SW480 (cell line): ENCODE results near the gene GATA5.

Source experiments
- DNase-seq: peaks from one replicate; pipeline ENCODE4 v3.0.0-alpha.2; 2016; ENCODE audit warnings: low spot score

Gene GATA5, protein sequence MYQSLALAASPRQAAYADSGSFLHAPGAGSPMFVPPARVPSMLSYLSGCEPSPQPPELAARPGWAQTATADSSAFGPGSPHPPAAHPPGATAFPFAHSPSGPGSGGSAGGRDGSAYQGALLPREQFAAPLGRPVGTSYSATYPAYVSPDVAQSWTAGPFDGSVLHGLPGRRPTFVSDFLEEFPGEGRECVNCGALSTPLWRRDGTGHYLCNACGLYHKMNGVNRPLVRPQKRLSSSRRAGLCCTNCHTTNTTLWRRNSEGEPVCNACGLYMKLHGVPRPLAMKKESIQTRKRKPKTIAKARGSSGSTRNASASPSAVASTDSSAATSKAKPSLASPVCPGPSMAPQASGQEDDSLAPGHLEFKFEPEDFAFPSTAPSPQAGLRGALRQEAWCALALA

GRCh38 chr20:62475772-62476055 lies at the start of gene GATA5:
Gene GATA5 (minus strand): TSS chr20:62475995. CDS start chr20:62475521, 474 bp downstream.
- no peak for DNase-seq

DNA sequence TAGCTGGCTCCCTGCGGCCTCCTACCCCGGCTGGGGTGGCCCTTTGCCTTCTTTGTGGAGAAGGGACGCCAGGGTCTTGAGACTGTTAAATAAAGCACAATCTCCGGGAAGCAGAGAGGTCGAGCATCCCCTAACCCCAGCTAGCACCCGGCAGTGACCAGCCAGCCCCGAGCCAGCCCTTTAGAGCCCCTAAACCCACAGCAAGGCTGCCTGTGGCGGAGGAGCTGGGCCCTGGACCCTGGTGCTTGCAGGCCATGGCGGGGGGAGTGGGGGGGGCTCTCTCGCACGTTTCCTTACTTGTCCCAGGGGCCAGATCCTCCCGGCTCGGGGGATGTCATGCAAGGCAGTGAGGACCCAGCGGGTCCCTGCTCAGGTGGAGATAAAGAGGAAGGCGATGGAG lies 49.2 kb upstream of the GATA5 start:
- no peak for DNase-seq

DNA sequence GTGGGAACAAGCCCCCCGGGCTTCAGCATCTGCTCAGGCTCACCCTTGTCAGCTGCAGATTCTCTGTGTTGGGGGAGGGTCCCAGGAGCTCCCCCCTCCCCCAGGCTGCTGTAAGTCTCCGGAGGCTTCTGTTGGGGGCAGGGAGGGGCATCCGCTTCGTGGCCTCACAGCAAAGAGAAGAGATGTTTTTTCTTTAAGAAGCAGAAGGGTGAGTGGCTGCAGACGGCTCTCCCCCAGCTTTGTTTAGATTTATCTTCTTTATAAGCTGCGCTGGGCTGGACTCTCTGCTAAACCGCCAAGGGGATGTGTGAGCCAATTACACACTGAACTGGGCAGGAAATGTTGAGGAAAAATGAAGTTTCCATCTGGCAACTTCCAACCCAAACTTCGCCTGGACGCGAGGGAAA lies 48.7 kb upstream of the GATA5 start:
- DNase-seq, result peak; percentile 23

DNA sequence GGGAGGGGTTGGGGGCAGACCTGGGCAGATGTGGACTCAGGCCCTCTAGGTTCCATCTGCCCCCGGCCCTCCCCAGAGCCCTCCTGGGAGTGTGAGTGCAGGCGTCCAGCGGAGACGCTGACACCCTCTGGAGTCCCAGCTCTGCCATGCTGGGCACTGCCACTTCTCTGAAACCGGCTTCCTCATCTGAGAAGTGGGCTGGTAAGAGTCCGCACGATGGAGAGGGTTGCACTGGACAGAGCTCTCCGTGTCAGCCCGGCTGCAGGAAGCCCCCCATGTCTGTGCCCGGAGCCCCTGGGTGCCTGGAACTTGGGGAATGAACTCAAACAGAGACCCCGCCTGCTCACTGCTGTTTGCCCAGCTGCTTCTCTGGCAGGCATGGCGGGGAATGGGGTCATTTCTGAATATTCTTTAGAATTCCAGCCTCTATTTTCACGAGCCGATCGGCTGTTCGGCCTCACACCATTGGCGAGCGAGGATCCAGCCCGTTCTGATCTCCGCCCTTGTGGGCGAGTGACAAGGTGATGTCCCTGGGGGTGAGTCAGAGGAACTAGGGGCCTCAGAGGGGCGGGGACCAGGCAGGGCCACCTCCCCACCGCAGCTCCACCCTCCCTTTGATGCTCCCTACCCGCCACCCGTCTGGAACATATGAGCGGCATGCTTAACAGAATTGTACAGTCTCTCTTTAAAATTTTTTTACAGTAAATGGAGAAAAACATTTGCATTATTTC lies 47.8 kb upstream of the GATA5 start:
- peak; percentile 98 for DNase-seq

DNA sequence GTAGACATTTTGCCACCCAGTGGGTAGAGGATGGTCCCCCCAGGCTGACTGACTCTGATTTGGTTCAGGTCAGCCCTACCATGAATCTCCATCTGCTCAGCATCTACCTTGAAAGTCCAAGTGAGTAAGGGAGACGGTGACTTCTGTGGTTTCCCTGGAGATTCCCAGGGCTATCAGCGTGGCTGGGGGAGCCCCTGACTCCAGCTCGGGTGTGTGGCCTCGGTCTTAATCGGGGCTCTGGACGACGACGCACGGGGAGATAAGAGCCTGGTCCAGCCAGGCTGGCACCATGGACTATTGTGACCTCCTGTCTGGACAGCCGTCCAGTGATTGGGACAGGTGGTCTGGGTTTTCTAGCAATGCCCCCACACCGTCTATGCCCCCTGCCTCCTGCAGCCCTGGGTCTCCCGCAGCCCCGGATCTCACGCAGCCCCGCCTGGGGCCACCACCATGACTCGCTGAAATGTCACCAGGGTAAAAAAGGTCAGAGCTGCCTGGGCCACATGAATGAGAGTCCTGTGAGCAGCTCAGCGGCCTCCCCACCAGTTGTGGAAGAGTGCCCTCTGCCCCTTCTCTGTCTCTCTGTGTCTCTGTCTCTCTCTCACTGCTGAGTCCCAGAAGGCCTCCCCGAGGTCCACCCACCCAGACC lies 47.1 kb upstream of the GATA5 start:
- DNase-seq, result no peak

DNA sequence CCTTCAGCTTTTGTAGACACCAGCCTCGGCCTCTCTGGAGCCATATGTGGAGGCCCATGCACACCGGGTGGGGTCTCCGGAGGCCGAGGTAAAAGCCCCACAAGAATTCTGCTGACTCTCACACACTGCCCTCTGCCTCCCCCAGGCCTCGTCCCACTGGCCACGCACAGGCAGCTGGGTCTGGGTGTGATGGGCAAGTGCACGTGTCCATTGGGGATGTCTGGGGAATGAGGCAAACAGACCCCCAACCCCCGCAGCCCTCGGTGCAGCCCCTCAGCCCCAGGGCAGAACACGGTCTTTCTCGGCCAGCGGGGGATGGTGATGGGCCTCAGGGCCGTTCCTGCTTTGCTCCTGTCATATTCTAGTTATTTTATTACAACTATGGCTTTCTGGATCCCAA lies 44.0 kb upstream of the GATA5 start:
- no peak for DNase-seq

DNA sequence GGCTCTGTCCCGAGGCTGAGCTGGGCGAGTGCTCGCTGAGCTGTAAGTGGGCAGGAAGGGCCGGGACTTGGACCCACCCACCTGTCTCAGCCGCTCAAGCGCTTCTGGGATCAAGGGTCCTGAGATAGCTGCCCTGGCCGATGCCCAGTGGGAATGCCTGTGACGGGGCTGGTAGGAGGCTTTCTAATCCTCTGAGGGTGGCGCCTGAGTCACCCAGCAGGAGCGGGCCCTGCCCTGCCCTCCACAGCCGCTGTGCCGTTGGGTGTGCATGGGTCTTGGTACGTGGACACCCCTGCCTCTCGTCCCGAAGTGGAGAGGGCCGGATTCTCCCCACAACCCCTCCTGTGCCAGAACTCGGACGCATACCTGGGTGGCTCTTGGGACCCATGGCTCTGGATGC lies 43.1 kb upstream of the GATA5 start:
- DNase-seq, result peak; percentile 42

- DNase-seq, result no peak
These were observed 42.3 kb upstream of the GATA5 start for GRCh38 chr20:62517901-62518610.

- DNase-seq, result no peak
These were observed 41.4 kb upstream of the GATA5 start for GRCh38 chr20:62517168-62517567.

DNA sequence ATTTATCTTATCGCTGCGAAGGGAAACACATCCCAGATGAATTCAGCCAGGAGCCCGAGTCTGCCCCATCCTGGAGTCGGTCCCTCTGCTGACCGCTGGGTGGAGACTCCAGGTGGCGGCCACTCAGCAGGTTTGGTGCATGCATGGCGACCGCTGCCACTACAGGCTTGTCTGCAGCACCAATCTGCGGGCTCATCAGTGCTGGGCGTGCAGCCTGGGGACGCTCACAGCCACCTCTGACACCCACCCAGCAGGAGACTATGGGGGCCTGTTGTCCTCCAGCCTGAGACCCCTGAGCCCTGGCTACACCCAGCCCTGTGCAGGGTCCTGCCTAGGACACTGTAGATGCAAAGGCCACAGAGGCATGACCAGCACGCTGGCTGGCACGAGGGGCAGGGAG lies 40.5 kb upstream of the GATA5 start:
- DNase-seq, result no peak

GRCh38 chr20:62515826-62516225 lies 40.0 kb upstream of the GATA5 start:
- no peak for DNase-seq

DNA sequence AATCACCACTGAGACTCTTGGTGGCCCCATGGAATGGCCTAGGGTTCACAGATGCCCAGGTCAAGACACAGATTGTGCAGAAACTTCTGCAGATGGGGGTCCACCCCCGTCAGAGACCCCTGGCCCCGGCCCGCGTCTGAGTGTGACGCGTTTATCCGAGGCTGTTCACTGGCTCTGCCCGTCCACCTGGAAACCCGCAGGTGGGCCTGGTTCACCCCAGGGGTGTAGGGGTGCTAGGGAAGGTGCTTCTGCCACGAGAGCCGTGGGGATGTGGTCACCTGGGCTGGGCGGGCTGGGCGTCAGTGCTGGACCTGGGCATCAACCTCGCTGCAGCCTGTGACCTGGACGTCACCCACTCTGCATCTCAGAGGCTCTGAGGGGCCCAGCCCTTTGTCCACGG lies 39.5 kb upstream of the GATA5 start:
- DNase-seq, result no peak

DNA sequence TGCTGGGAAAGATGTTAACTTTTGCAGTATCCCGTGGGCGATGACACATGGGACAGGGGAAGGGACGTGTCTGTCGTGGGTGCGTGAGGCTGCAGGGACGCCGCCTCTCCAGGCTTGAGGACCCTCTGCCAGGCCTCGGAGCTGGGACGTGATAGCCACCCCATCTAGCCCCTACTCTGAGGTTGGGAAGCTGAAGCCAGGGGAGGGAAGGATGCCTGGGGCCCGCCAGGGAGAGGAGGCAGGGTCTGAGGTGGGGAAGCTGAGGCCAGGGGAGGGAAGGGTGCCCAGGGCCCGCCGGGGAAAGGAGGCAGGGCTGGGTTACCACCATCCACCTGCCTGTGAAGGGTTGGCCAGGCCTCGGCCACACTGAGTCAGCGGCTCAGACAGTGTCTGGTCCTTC lies 38.2 kb upstream of the GATA5 start:
- no peak for DNase-seq

DNA sequence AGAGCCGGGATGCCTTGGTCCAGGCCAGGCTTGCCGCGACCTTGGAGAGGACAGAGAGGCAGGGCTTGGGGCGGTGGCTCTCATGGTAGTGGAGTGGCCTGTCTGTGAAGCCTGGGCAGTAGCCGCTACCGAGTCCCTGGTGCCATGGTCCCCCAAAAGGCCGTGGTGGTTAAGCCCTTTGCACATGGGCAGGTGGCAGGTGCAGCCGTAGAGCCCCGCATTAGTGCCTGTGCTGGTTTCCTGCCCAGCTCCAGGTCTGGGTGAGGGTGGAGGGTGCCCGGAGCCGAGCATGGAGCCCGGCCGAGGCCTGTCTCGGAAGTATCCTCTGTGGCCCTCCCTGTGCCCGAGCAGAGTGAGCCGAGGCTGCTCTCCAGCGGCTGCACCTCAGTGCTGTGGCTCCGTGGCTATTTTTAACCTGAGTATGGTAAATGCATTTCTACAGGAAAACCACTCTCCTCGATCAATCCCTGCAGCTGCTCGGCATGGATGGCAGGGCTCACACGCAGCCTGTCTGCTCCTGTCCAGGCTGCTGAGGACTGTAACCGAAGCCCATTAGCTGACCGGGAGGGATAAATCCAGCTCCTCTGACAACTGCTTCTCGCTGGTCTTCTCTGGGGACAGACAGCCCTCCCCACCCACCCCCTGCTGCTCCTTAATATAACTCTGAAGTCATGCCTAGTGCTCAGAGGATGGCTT lies 36.3 kb upstream of the GATA5 start:
- no peak for DNase-seq

DNA sequence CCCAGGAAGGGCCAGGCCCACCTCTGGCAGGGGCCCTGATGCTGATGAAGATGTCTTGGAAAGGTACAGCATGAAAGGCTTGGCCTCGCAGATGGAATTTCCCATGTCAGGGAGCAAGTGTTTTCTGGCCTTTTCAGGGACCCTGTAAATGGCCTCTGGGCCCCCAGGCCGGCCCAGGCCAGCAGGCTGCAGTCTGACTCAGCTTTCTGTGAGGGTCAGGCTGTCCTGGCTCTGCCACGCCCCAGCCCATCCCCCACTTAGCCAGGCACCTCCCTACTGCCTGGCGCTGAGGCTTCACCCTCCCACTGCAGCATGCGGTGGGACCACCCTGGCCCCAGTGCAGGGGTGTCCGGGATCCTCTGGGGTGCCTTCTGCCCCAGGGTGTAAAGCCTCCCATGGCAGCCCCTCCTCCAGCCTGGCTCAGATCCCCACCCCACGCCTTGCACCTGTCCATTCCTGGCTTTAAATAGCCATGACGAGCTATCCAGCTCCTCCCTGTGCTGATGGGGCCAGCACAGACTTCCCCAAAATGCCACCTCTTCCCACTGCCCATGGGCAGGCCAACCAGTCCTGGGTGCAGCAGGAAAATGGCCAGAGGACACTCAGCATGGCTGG lies 35.6 kb upstream of the GATA5 start:
- no peak for DNase-seq

DNA sequence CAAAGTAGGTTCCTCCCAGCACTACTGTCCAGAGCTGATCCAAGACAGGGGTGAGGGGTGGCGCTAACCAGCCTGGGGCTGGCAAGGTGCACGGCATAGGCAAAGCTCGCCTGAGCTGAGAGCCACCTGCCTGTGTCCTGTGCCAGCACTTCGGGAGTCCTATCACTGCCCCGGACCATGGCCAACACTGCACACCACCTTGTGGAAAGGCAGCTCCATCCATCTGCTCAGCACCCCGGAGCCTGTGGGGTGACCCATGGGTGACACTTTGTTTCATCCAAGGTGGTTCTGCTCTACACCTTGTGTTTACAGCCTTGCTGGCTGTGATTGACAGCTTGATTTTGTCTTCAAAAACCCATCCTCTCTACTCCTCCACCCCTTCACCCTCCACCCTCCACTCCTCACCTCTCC lies 32.9 kb upstream of the GATA5 start:
- DNase-seq, result peak; percentile 80

- no peak for DNase-seq
These were observed 32.3 kb upstream of the GATA5 start for GRCh38 chr20:62507991-62508640.

DNA sequence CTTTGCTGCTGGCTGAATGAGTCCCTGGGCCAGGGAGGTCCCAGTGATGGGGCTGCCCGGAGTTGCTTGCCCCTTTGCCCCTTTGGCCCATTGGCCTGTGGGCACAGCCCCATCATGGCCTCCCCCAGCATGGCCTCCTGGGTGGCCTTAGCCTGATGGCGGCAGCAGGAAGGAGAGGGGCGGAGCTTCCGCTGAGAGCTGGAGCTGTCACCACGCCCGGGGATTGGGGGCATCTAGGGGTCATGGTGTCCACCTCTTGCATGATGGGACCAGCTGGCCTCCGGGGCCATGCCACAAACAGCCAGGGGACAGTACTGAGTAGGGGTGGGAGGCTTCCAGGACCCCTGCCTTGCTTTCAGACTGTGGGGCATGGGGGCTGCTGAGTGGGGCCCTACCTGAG lies 31.5 kb upstream of the GATA5 start:
- DNase-seq, result no peak

DNA sequence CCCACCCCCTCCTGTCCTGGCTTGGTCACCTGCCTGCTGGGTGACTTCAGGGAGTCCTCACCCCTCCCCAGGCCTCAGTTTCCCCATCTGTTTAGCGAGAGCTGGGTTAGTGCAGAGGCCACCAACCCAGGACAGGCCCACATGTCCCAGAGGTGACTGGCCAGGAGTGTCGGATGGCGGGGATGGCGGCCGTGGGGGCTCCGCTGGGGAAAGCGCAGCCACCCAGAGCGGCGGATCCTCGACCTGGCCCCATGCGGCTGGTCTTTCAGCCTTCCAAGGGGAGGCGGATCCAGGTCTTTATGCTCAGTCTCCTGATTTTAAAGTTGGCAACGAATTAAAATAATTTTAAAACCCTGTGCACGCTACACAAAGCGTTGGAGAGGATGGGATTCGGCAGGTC lies 31.0 kb upstream of the GATA5 start:
- DNase-seq, result no peak

DNA sequence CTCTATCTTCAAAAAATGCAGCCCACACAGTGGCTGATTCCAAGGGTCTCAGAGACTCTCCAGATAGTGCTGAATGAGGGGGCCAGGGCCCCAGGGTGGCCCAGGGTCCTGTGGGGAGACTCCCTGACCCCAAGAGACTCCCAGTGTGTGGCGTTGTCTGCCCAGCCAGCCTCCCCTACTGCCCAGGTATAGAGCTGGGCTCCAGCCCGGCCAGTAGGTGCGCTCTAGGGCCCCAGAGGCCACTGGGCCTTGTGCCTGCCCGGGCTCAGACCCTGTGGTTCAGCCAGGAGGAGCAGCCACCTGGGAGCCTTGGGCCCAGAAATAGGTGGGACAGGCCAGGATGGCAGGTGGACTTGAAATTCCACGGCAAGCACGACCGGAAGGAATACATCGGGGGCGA lies 30.3 kb upstream of the GATA5 start:
- DNase-seq, result no peak
